IPS-18c (cell line): ENCODE data around the gene FAM9C.

Experiments
- H3K4me3 ChIP-seq: 2 replicates; pipeline ENCODE4 v1.7.0; 2013; ENCODE audit warnings: low read depth, mild to moderate bottlenecking, low read length, moderate library complexity; ENCODE audit not compliant: insufficient read depth
- H3K9me3 ChIP-seq: one replicate; pipeline ENCODE4 v1.6.1; 2013; ENCODE audit warnings: mild to moderate bottlenecking, low read length, moderate library complexity; ENCODE audit not compliant: control insufficient read depth, insufficient read depth

FAM9C gene

GRCh38 chrX:12999422-12999821, 45.0 kb downstream of the FAM9C start:
- no peaks in the 10 kb centered on the region for H3K9me3 ChIP-seq
- no peak overlapping the region for H3K4me3 ChIP-seq

- Histone ChIP-seq H3K4me3 (no peak overlapping the region), H3K9me3 (no peaks in the 10 kb centered on the region)
Measured at GRCh38 chrX:12997906-12998687, 46.3 kb downstream of the FAM9C start.

GRCh38 chrX:12996934-12997435, 47.4 kb downstream of the FAM9C start:
- H3K9me3 ChIP-seq = peaks cover 3% of the 10 kb centered on the region
- H3K4me3 ChIP-seq = no peak overlapping the region

GRCh38 chrX:12994321-12994720, 50.1 kb downstream of the FAM9C start:
- Histone ChIP-seq H3K4me3 (no peak overlapping the region), H3K9me3 (peaks cover 3% of the 10 kb centered on the region)

- Histone ChIP-seq H3K4me3 (no peak overlapping the region), H3K9me3 (peaks cover 3% of the 10 kb centered on the region)
Measured at GRCh38 chrX:12993826-12994225, 50.6 kb downstream of the FAM9C start.

GRCh38 chrX:12992544-12993118, 51.8 kb downstream of the FAM9C start:
- H3K9me3 ChIP-seq = peaks cover 3% of the 10 kb centered on the region
- no peak overlapping the region for H3K4me3 ChIP-seq

- H3K4me3 ChIP-seq = no peak overlapping the region
- peaks cover 3% of the 10 kb centered on the region for H3K9me3 ChIP-seq
Measured at GRCh38 chrX:12991575-12991974, 52.8 kb downstream of the FAM9C start.

GRCh38 chrX:12989461-12989860, 55.0 kb downstream of the FAM9C start:
- Histone ChIP-seq H3K4me3 (no peak overlapping the region), H3K9me3 (peaks cover 3% of the 10 kb centered on the region)

- no peak overlapping the region for H3K4me3 ChIP-seq
- H3K9me3 ChIP-seq = peaks cover 3% of the 10 kb centered on the region
Measured at GRCh38 chrX:12988797-12989196, 55.6 kb downstream of the FAM9C start.

GRCh38 chrX:12987900-12988594, 56.4 kb downstream of the FAM9C start:
- H3K9me3 ChIP-seq = peaks cover 3% of the 10 kb centered on the region
- H3K4me3 ChIP-seq = no peak overlapping the region

- Histone ChIP-seq H3K4me3 (no peak overlapping the region), H3K9me3 (peaks cover 3% of the 10 kb centered on the region)
Measured at GRCh38 chrX:12987340-12987739, 57.1 kb downstream of the FAM9C start.

- no peaks in the 10 kb centered on the region for H3K9me3 ChIP-seq
- no peak overlapping the region for H3K4me3 ChIP-seq
Measured at GRCh38 chrX:12986886-12987285, 57.5 kb downstream of the FAM9C start.

- Histone ChIP-seq H3K9me3 (no peaks in the 10 kb centered on the region), H3K4me3 (no peak overlapping the region)
Measured at GRCh38 chrX:12986164-12986779, 58.1 kb downstream of the FAM9C start.
